ENCODE results near the gene BAAT. TPM values are rescaled to one million over a fixed set of nuclear protein-coding genes. Genes with fewer than 3 reads are reported as not detected.
"Not testable (repeated sequence)": the region's sequence is repeated elsewhere in the genome, so short reads cannot be mapped to it uniquely, and the experiment has no call there.

Gene BAAT
- total RNA-seq = not detected
- 0.07 TPM for total RNA-seq (2013)

DNA sequence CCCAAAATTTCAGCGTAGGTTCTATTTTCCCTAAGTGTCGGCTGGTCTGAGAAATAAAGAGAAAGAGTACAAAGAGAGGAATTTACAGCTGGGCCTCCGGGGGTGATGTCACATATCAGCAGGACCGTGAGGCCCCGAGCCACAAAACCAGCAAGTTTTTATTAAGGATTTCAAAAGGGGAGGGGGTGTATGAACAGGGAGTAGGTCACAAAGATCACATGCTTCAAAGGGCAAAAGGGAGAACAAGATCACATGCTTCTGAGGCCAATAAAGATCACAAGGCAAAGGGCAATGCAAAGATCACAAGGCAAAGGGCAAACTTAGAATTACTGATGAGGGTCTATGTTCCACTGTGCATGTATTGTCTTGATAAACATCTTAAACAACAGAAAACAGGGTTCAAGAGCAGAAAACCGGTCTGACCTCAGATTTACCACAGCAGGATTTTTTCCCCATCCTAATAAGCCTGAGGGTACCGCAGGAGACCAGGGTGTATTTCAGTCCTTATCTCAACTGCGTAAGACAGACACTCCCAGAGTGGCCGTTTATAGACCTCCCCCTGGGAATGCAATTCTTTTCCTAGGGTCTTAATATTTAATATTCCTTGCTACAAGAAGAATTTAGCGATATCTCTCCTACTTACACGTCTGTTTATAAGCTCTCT, at the start of gene BAAT:
TSS of gene BAAT (minus strand) at position 134 of the 664 bp plus-strand sequence. CDS start 13,602 bp downstream, outside the sequence.
- whole genome bisulfite sequencing (ENCODE audit: insufficient coverage) = 98% methylated on average over 11 of the region's 11 CpGs
- ATAC-seq; H3K9me3 Mint-ChIP-seq; H3K9me3 ChIP-seq (ENCODE audit: control insufficient read depth, insufficient read depth, low read length); H3K4me3 ChIP-seq (ENCODE audit: low read length); H3K4me3 Mint-ChIP-seq; intact Hi-C loops (cut with micrococcal nuclease); H3K27me3 Mint-ChIP-seq (ENCODE audit: low read depth in 2 of 2); H3K4me1 Mint-ChIP-seq; H3K27me3 ChIP-seq (ENCODE audit: control insufficient read depth, insufficient read depth, low read length); DNase-seq; H3K27ac ChIP-seq (ENCODE audit: low read length); H3K36me3 Mint-ChIP-seq; H3K4me1 ChIP-seq (ENCODE audit: control insufficient read depth, insufficient read depth, low read length); H3K27ac Mint-ChIP-seq: not testable (repeated sequence)
- H3K36me3 ChIP-seq (ENCODE audit: control insufficient read depth, insufficient read depth, low read length) = peaks cover 15% of the 10 kb centered on the region

DNA sequence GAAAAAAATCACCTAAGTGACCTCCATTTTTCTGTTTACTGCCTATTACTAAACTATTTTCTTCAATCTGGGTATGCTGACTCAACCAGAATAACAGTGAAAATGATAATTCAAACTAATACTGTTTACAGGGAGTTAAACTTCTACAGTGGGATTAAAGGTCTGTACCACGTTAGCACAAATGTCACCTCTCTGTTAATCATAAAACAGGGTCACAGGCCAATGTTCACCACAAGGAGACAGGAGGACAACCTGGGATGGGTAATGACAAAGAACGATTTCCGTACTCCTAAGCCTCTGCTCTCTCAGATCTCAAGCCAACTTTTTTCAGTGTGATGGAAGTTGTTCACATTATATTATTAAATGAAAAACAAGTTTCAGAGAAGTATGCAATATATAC, 48.4 kb upstream of the BAAT start:
- ATAC-seq (no peak), DNase-seq (no peak)
- no peaks in the 10 kb centered on the region for H3K4me1 Mint-ChIP-seq
- WGBS (ENCODE audit: insufficient coverage) = 79% methylated on average over 2 of the region's 3 CpGs
- no peaks in the 10 kb centered on the region for H3K36me3 ChIP-seq (ENCODE audit: control insufficient read depth, insufficient read depth, low read length)
- H3K27me3 ChIP-seq (ENCODE audit: control insufficient read depth, insufficient read depth, low read length) = no peaks in the 10 kb centered on the region
- H3K36me3 Mint-ChIP-seq = no peaks in the 10 kb centered on the region
- intact Hi-C loops (cut with micrococcal nuclease) = no loop called here
- no peaks in the 10 kb centered on the region for H3K4me1 ChIP-seq (ENCODE audit: control insufficient read depth, insufficient read depth, low read length)
- TF ChIP-seq, protein P1, sequence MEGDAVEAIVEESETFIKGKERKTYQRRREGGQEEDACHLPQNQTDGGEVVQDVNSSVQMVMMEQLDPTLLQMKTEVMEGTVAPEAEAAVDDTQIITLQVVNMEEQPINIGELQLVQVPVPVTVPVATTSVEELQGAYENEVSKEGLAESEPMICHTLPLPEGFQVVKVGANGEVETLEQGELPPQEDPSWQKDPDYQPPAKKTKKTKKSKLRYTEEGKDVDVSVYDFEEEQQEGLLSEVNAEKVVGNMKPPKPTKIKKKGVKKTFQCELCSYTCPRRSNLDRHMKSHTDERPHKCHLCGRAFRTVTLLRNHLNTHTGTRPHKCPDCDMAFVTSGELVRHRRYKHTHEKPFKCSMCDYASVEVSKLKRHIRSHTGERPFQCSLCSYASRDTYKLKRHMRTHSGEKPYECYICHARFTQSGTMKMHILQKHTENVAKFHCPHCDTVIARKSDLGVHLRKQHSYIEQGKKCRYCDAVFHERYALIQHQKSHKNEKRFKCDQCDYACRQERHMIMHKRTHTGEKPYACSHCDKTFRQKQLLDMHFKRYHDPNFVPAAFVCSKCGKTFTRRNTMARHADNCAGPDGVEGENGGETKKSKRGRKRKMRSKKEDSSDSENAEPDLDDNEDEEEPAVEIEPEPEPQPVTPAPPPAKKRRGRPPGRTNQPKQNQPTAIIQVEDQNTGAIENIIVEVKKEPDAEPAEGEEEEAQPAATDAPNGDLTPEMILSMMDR (IDR thresholded peaks at IDR 0.05) = no peak
- peaks cover 0 to 3% of the 10 kb centered on the region in 2 donors for H3K9me3 Mint-ChIP-seq
- H3K27ac Mint-ChIP-seq = no peak overlapping the region
- H3K4me3 Mint-ChIP-seq = no peak overlapping the region
- H3K9me3 ChIP-seq (ENCODE audit: control insufficient read depth, insufficient read depth, low read length) = no peaks in the 10 kb centered on the region
- no peak overlapping the region for H3K27ac ChIP-seq (ENCODE audit: low read length)
- peaks cover 7 to 13% of the 10 kb centered on the region in 2 donors for H3K27me3 Mint-ChIP-seq (ENCODE audit: low read depth in 2 of 2)
- H3K4me3 ChIP-seq (ENCODE audit: low read length) = no peak overlapping the region

DNA sequence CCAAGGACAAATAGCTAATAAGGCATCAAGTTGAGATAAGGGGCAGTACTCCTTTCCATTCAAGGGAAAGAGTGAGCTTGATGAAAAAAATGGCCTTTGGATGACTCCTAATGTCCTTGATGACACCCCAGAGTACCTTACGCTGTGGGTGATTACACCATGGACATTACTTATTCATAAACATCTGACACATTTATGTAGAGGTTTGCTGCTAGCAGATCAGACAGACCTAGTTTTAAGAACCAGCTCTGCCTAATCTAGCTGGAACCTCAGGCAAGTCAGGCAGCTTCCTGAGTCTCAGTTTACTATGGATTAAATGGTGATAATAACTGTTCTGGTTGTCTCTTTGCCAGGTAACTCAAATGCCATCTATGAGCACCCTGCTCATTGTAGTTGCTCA, 47.9 kb upstream of the BAAT start:
- Histone ChIP-seq H3K27ac (ENCODE audit: low read length) (no peak overlapping the region), H3K27me3 (ENCODE audit: control insufficient read depth, insufficient read depth, low read length) (no peaks in the 10 kb centered on the region), H3K9me3 (ENCODE audit: control insufficient read depth, insufficient read depth, low read length) (no peaks in the 10 kb centered on the region), H3K4me3 (ENCODE audit: low read length) (no peak overlapping the region), H3K36me3 (ENCODE audit: control insufficient read depth, insufficient read depth, low read length) (no peaks in the 10 kb centered on the region), H3K4me1 (ENCODE audit: control insufficient read depth, insufficient read depth, low read length) (no peaks in the 10 kb centered on the region)
- ATAC-seq (no peak), DNase-seq (no peak)
- TF ChIP-seq, protein P1 (IDR thresholded peaks at IDR 0.05) = no peak
- H3K36me3 Mint-ChIP-seq = no peaks in the 10 kb centered on the region
- peaks cover 7 to 13% of the 10 kb centered on the region in 2 donors for H3K27me3 Mint-ChIP-seq (ENCODE audit: low read depth in 2 of 2)
- no peaks in the 10 kb centered on the region for H3K4me1 Mint-ChIP-seq
- H3K4me3 Mint-ChIP-seq = no peak overlapping the region
- intact Hi-C loops (cut with micrococcal nuclease) = no loop called here
- H3K27ac Mint-ChIP-seq = no peak overlapping the region
- H3K9me3 Mint-ChIP-seq = peaks cover 0 to 3% of the 10 kb centered on the region in 2 donors
- WGBS (ENCODE audit: insufficient coverage) = 83% methylated on average over 1 of the region's 1 CpG

DNA sequence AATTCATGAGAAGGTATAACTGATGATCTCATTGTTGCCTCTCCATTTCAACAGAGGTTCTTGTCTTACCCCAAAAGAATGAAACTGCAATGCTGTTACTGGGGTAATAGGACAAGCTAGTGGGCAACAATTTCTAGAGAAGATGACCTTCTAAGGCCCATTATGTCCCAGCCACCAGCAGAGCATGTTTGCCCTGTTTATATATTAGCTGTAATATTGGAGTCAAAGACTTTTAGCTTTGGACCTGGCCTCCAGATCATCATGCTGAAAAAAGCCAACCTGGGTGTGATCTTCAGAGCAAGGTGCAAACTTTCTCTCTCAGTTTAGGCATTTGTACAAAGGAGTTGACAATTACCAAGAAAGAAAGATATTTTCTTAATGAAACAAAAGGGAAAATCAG, 47.4 kb upstream of the BAAT start:
- intact Hi-C loops (cut with micrococcal nuclease) = no loop called here
- Mint-ChIP-seq H3K27me3 (ENCODE audit: low read depth in 2 of 2) (peaks cover 7 to 8% of the 10 kb centered on the region in 2 donors), H3K4me1 (no peaks in the 10 kb centered on the region), H3K4me3 (no peak overlapping the region), H3K36me3 (no peaks in the 10 kb centered on the region), H3K9me3 (peaks cover 0 to 3% of the 10 kb centered on the region in 2 donors), H3K27ac (no peak overlapping the region)
- Histone ChIP-seq H3K4me3 (ENCODE audit: low read length) (no peak overlapping the region), H3K36me3 (ENCODE audit: control insufficient read depth, insufficient read depth, low read length) (no peaks in the 10 kb centered on the region), H3K27me3 (ENCODE audit: control insufficient read depth, insufficient read depth, low read length) (no peaks in the 10 kb centered on the region), H3K9me3 (ENCODE audit: control insufficient read depth, insufficient read depth, low read length) (no peaks in the 10 kb centered on the region), H3K27ac (ENCODE audit: low read length) (no peak overlapping the region), H3K4me1 (ENCODE audit: control insufficient read depth, insufficient read depth, low read length) (no peaks in the 10 kb centered on the region)
- ATAC-seq (no peak), DNase-seq (no peak)
- TF ChIP-seq, protein P1 (IDR thresholded peaks at IDR 0.05) = no peak
